ENCODE measurements around the gene TBC1D9B. TPM values are rescaled to one million over a fixed set of nuclear protein-coding genes. Genes with fewer than 3 reads are reported as not detected.

The TBC1D9B gene
- 75.3 and 77.7 TPM in 2 replicates for total RNA-seq (2014; rRNA removed)
- polyA plus RNA-seq (2012): 93.7 TPM

- DNase-seq (ENCODE audit: low read depth): peak; percentile 55
These were observed at the start of gene TBC1D9B for GRCh38 chr5:179907556-179908324. TBC1D9B (minus strand) TSS chr5:179907897; CDS start chr5:179907821, 76 bp downstream.

GRCh38 chr5:179955630-179956029, 47.9 kb upstream of the TBC1D9B start:
- no peak for DNase-seq (ENCODE audit: low read depth)

- DNase-seq (ENCODE audit: low read depth): no peak
These were observed 47.4 kb upstream of the TBC1D9B start for GRCh38 chr5:179955062-179955461.

- DNase-seq (ENCODE audit: low read depth): peak; percentile 47
These were observed 46.7 kb upstream of the TBC1D9B start for GRCh38 chr5:179954434-179954833.

- no peak for DNase-seq (ENCODE audit: low read depth)
These were observed 46.3 kb upstream of the TBC1D9B start for GRCh38 chr5:179953987-179954386.

GRCh38 chr5:179936976-179937681, 29.4 kb upstream of the TBC1D9B start:
- no peak for DNase-seq (ENCODE audit: low read depth)

GRCh38 chr5:179930788-179931473, 23.2 kb upstream of the TBC1D9B start:
- no peak for DNase-seq (ENCODE audit: low read depth)

GRCh38 chr5:179927824-179928223, 20.1 kb upstream of the TBC1D9B start:
- DNase-seq (ENCODE audit: low read depth): no peak

GRCh38 chr5:179926657-179927056, 19.0 kb upstream of the TBC1D9B start:
- no peak for DNase-seq (ENCODE audit: low read depth)

- no peak for DNase-seq (ENCODE audit: low read depth)
These were observed 15.7 kb upstream of the TBC1D9B start for GRCh38 chr5:179923436-179923835.

GRCh38 chr5:179920175-179920574, 12.5 kb upstream of the TBC1D9B start:
- no peak for DNase-seq (ENCODE audit: low read depth)

GRCh38 chr5:179919487-179920060, 11.9 kb upstream of the TBC1D9B start:
- DNase-seq (ENCODE audit: low read depth): no peak

GRCh38 chr5:179918742-179919486, 11.2 kb upstream of the TBC1D9B start:
- DNase-seq (ENCODE audit: low read depth): no peak

GRCh38 chr5:179916523-179916922, 8.8 kb upstream of the TBC1D9B start:
- DNase-seq (ENCODE audit: low read depth): no peak

GRCh38 chr5:179915406-179915935, 7.8 kb upstream of the TBC1D9B start:
- no peak for DNase-seq (ENCODE audit: low read depth)

GRCh38 chr5:179914032-179914755, 6.5 kb upstream of the TBC1D9B start:
- peak; percentile 88 for DNase-seq (ENCODE audit: low read depth)

GRCh38 chr5:179913461-179913860, 5.8 kb upstream of the TBC1D9B start:
- no peak for DNase-seq (ENCODE audit: low read depth)

GRCh38 chr5:179912951-179913350, 5.3 kb upstream of the TBC1D9B start:
- no peak for DNase-seq (ENCODE audit: low read depth)

- DNase-seq (ENCODE audit: low read depth): no peak
These were observed 4.7 kb upstream of the TBC1D9B start for GRCh38 chr5:179912386-179912785.

GRCh38 chr5:179909224-179909623, 1.5 kb upstream of the TBC1D9B start:
- no peak for DNase-seq (ENCODE audit: low read depth)
